ENCODE data around the gene CDKN2B-AS1.

CDKN2B-AS1 gene

GRCh38 chr9:21982861-21983560 lies 11.6 kb upstream of the CDKN2B-AS1 start:
- no peak for DNase-seq (ENCODE audit: low read depth)

GRCh38 chr9:21983561-21983935 lies 11.0 kb upstream of the CDKN2B-AS1 start:
- DNase-seq (ENCODE audit: low read depth) = no peak

DNA sequence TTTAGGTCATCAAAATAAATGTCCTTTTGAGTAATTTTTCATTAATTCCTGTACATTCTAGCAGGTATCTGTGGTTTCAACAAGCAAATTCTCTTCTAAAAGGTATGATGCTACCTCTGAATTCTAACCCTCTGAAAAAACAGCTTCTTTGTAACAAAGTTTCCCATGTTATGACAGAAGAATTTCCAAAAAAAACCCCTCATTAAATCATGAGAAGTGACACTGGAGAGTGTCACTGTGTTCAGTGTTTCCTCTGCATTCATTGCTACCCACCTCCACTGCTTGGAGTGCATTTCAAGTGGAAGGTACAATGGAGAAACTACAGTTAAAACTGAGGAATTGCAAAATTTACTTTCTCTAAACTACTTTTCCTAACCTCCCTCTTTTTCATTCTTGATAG lies 10.5 kb upstream of the CDKN2B-AS1 start:
- DNase-seq (ENCODE audit: low read depth) = no peak

- DNase-seq (ENCODE audit: low read depth) = no peak
Observed at GRCh38 chr9:21985964-21986667, 8.5 kb upstream of the CDKN2B-AS1 start.

GRCh38 chr9:21988056-21988990 lies 6.3 kb upstream of the CDKN2B-AS1 start:
- DNase-seq (ENCODE audit: low read depth) = no peak

- no peak for DNase-seq (ENCODE audit: low read depth)
Observed at GRCh38 chr9:21989440-21990189, 5.0 kb upstream of the CDKN2B-AS1 start.

GRCh38 chr9:21991072-21991959 lies 3.3 kb upstream of the CDKN2B-AS1 start:
- DNase-seq (ENCODE audit: low read depth) = no peak

GRCh38 chr9:21993007-21993406 lies 1.6 kb upstream of the CDKN2B-AS1 start:
- no peak for DNase-seq (ENCODE audit: low read depth)

- no peak for DNase-seq (ENCODE audit: low read depth)
Observed at GRCh38 chr9:21993893-21994555, 567 bp upstream of the CDKN2B-AS1 start, which contains the start of gene CDKN2A. TSS of gene CDKN2A (minus strand) at chr9:21994392.

DNA sequence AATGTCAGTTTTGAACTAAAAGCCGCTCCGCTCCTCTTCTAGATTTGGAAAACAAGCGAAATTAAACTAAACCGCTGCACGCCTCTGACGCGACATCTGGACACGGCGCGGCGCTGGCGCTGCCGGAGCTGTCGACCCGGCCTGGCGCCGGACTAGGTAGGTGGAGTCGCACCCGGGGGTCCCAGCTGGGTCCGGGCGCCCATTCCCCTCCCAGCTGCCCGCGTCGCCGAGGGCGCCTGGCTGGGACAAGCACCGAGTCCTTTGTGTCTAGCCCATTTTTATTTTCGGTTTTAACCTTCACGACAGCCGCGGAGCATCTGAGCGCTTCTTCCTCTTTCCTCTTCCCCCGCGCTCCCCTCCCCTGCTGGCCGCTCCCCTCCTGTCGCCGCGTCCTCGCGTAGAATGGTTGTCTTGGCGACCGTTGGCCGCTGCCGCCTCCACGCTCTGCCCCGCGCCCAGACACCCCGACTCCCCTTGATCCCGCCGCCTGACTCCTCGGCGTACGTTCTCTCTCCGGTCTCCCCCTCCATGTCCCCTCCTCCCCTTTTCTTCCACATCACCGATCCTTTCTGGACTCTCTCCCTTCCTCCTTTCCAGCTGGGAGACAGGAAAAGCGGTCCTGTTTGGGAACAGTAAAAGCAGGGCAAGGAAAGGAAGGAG lies 545 bp downstream of the CDKN2B-AS1 start:
- no peak for DNase-seq (ENCODE audit: low read depth)

DNA sequence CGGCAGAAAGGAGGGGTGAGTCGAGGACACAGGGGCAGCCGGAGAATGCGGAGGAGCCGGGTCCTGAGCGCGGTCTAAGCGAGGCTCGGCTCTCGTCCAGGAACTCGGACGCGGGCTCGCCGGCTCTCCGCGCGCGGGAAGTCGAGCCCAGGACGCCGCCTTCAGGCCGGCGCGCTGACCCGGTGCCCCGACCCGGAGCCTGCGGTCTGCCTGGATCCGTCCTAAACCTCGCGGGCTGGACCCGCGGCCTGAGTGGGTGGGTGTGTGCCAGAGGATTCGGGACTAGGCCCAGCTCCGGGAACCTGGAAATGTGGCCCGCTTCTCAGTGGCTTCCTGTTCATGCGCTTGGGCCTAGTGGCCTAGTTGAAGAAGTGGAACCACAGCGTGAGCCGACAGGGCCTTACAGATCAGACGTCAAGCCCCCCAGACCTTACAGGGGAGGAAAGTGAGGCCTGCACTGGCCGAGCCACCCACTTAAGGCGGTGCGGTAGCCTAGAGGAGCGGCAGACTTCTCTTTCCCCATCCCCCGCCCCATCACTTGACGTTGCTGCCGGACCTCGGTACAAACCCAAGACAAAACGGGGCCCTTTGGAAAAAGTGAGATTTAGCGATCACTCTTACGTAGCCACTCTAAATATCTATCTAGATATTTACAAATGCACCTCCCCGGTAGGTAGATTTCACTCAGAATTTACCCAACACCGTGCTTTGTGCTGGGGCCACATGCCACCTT lies 1.2 kb downstream of the CDKN2B-AS1 start:
- DNase-seq (ENCODE audit: low read depth) = no peak

GRCh38 chr9:21996438-21996837 lies 1.8 kb downstream of the CDKN2B-AS1 start:
- no peak for DNase-seq (ENCODE audit: low read depth)

GRCh38 chr9:21996858-21997257 lies 2.3 kb downstream of the CDKN2B-AS1 start:
- no peak for DNase-seq (ENCODE audit: low read depth)

GRCh38 chr9:21997480-21997879 lies 2.9 kb downstream of the CDKN2B-AS1 start:
- no peak for DNase-seq (ENCODE audit: low read depth)

DNA sequence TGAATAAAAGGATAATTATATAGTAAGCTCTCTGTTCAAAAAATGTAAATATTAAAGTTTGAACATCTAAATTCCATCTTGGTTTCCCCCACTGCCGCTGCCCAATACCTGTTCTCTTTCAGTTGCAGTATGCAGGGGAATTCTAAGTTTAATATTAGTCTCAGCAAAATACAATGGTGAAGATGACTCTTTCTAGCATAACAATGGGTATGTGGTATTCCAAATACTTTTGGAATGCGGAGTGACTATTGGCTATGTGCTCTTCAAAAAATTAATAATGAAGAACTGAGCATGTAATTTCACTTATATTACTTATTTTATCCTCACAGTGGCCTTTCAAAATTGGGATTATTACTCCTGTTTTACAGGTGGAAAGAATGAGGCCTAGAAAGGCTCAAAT lies 3.4 kb downstream of the CDKN2B-AS1 start:
- DNase-seq (ENCODE audit: low read depth) = no peak

- no peak for DNase-seq (ENCODE audit: low read depth)
Observed at GRCh38 chr9:22002038-22002437, 7.4 kb downstream of the CDKN2B-AS1 start.

- no peak for DNase-seq (ENCODE audit: low read depth)
Observed at GRCh38 chr9:22005021-22005701, 10.6 kb downstream of the CDKN2B-AS1 start.

Data from non-pigmented ciliary epithelial cell (primary cell).